Left ventricle myocardium inferior (tissue), 1 donor: Measurements from ENCODE around the gene DGCR8. TPM values are rescaled to one million over a fixed set of nuclear protein-coding genes. Genes with fewer than 3 reads are reported as not detected.
"Not testable (repeated sequence)": the region's sequence is repeated elsewhere in the genome, so short reads cannot be mapped to it uniquely, and the experiment has no call there.

ENCODE experiments used
- DNase-seq: peaks from one replicate; pipeline ENCODE4 v3.0.0-alpha.2; 2020
- H3K27ac ChIP-seq: fragments of 200-600 bp; replicated peaks from 2 replicates; pipeline ENCODE4 v1.8.0; 2021
- H3K27me3 ChIP-seq: fragments of 200-600 bp; 2 replicates; pipeline ENCODE4 v1.8.0; 2021; ENCODE audit warnings: low read depth
- H3K36me3 ChIP-seq: fragments of 200-600 bp; 2 replicates; pipeline ENCODE4 v1.8.0; 2021
- H3K4me1 ChIP-seq: fragments of 200-600 bp; 2 replicates; pipeline ENCODE4 v1.8.0; 2021
- H3K4me3 ChIP-seq: fragments of 200-600 bp; 2 replicates; pipeline ENCODE4 v1.8.0; 2021; ENCODE audit warnings: mild to moderate bottlenecking, moderate library complexity
- H3K9me3 ChIP-seq: fragments of 200-600 bp; replicated peaks from 2 replicates; pipeline ENCODE4 v1.8.0; 2021
- intact Hi-C: fragments of 100-400 bp; cut with micrococcal nuclease; formaldehyde crosslinking; loops from one replicate; pipeline ENCODE4 v1.11.0; 2022
- microRNA-seq: library from miRNA; unstranded; fragments of <30 nt; microRNA quantifications from one replicate; pipeline ENCODE4 v1.2.0, GENCODE V29; 2020
- total RNA-seq: library from RNA; stranded (reverse); fragmentation: NEBNext Ultra II Directional; extraction: Animal tissue kit (Norgen Biotek cat#: 25700); gene quantifications from one replicate; pipeline ENCODE4 v1.2.1, GENCODE V29; 2021
- TF ChIP-seq, protein P1 (sequence below): fragments of 200-600 bp; IDR thresholded peaks from 2 replicates; pipeline ENCODE4 v1.8.0; 2021; ENCODE audit warnings: antibody characterized with exemption, mild to moderate bottlenecking, borderline replicate concordance
- donor health status: DM: no; HTN: yes; CAD: no; lungs with severe emphysema.

DGCR8 gene
- total RNA-seq, 1 donor from 2014 or later, result 16.8 TPM

DNA sequence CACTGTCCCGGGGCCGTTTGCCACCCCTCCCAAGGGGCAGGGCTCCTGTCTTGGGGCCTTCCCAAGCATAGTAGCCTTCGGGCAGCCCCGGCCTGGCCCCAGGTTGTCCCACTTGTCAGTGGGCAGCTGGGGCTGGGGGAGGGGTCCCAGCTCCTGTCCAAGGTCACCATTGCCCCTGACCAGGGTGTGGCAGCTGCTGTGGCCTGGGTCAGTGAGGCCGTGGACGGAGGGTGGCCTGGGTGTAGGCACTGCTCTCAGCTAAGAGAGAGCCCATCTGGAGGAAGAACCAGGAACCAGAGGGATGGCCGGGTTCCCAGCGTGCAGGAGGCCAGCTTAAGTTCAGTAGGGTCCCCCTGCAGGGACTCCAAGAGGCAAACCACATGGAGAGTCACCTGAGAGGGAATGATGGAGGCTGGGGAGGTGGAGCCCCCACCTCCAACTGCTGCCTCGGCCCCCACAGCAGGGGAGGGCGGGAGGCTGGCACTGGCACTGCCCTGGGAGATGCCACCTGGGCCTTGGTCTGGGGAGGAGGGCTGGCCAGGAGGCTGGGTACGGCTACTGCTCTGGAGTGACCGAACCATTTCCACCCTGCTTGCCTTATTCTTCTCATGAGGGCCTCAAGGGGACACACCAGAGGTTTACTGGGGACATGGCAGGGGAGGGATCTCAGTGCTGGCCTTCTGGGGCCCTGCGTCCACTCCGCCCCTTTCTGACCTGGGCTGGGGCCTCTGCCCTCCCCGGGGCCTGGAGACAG lies 77.6 kb downstream of the DGCR8 start:
- no peak for DNase-seq
- H3K4me1 ChIP-seq, result peaks cover 3% of the 10 kb centered on the region
- no peaks in the 10 kb centered on the region for H3K36me3 ChIP-seq
- H3K27ac ChIP-seq, result no peak overlapping the region
- H3K4me3 ChIP-seq, result no peak overlapping the region
- no peaks in the 10 kb centered on the region for H3K9me3 ChIP-seq
- peaks cover 25% of the 10 kb centered on the region for H3K27me3 ChIP-seq
- TF ChIP-seq, protein P1, sequence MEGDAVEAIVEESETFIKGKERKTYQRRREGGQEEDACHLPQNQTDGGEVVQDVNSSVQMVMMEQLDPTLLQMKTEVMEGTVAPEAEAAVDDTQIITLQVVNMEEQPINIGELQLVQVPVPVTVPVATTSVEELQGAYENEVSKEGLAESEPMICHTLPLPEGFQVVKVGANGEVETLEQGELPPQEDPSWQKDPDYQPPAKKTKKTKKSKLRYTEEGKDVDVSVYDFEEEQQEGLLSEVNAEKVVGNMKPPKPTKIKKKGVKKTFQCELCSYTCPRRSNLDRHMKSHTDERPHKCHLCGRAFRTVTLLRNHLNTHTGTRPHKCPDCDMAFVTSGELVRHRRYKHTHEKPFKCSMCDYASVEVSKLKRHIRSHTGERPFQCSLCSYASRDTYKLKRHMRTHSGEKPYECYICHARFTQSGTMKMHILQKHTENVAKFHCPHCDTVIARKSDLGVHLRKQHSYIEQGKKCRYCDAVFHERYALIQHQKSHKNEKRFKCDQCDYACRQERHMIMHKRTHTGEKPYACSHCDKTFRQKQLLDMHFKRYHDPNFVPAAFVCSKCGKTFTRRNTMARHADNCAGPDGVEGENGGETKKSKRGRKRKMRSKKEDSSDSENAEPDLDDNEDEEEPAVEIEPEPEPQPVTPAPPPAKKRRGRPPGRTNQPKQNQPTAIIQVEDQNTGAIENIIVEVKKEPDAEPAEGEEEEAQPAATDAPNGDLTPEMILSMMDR, result no peak
- intact Hi-C loops, result loop anchor here (5.0 kb wide), 1 partner anchor 130 kb away; no protein-coding TSS in a partner anchor

DNA sequence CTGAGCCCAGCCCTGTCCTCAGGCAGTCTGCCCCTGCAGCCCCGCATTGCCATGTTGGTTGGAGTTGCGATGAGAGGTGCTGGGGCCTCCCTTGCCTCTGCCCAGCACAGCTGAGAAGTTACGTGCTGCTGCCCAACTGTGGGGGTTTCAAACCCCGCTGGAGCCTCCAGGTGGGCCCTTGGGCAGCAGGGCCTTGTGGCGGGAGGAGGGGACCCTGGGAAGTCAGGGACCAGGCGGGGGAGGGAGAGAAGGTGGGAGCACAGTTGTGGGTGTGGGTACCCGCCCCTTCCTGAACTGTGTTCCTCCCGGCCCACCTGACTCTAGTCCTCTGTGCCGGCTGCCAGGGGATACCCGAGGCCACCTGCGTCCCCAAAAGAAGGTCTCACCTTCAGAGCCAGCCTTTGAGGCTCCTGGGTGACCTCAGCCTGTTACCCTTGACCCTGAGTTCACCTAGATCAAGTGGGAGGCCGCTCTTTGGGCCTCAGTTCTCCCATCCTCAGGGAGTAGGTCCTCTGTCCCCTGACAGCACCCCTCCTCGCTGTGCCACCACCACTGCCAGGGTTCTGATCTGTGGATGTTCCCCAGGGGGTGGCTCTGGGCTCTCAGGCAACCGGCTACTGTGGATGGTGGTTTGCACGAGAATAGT lies 78.5 kb downstream of the DGCR8 start:
- intact Hi-C loops, result loop anchor here (5.0 kb wide), 1 partner anchor 129 kb away; no protein-coding TSS in a partner anchor
- Histone ChIP-seq H3K27ac (no peak overlapping the region), H3K4me1 (peaks cover 3% of the 10 kb centered on the region), H3K27me3 (peaks cover 25% of the 10 kb centered on the region), H3K9me3 (no peaks in the 10 kb centered on the region), H3K4me3 (no peak overlapping the region), H3K36me3 (no peaks in the 10 kb centered on the region)
- TF ChIP-seq, protein P1, result no peak
- no peak for DNase-seq

DNA sequence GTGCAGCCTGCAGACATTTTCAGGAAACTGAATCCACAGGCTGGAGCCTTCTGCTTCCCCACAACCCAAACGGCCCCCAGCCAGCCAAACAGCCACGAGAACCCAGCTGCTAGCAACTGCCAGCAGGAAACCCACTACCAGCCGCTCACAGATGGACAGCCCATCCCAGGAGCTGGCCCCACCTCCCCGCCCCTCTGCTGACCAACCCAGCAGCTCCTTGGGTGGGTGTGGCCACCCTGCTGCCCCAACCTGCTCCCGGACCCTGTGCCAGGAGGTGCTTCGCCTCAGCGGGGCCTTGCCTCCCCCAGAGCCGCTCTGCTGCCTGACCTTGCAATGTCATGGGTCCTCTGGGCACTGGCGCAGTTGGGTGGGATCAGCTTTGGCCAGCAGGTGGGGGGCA lies 79.0 kb downstream of the DGCR8 start:
- no peak overlapping the region for H3K4me3 ChIP-seq
- intact Hi-C loops, result loop anchor here (5.0 kb wide), 1 partner anchor 128 kb away; no protein-coding TSS in a partner anchor

DNA sequence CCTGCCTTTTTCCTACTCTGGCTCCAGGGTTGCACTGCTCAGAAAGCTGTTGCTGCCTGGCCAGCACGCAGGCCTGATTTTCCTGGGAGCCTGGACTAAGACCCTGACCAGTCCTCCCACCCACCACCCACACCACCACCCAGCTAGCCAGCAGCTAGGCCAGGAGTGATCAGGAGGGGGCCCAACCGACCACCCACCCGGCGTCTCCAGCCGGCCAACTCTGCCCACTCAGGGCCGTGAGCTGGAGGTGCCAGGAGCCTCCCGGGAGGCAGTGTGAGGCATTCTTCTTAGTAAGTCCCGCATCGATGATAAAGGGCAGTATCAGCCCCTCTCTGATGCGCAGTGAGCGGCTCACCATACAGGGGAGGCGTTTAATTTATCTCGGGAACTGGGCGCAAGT lies 79.5 kb downstream of the DGCR8 start:
- H3K27ac ChIP-seq, H3K4me3 ChIP-seq, H3K36me3 ChIP-seq, DNase-seq, H3K9me3 ChIP-seq, H3K4me1 ChIP-seq: not testable (repeated sequence)
- peaks cover 22% of the 10 kb centered on the region for H3K27me3 ChIP-seq
- intact Hi-C loops, result loop anchor here (5.0 kb wide), 1 partner anchor 128 kb away; no protein-coding TSS in a partner anchor

More for the DNA sequence above, 79.0 kb downstream of the DGCR8 start:
- Histone ChIP-seq H3K9me3 (no peaks in the 10 kb centered on the region), H3K36me3 (no peaks in the 10 kb centered on the region), H3K27me3 (peaks cover 25% of the 10 kb centered on the region), H3K27ac (no peak overlapping the region), H3K4me1 (peaks cover 3% of the 10 kb centered on the region)
- TF ChIP-seq, protein P1, result no peak
- no peak for DNase-seq

DNA sequence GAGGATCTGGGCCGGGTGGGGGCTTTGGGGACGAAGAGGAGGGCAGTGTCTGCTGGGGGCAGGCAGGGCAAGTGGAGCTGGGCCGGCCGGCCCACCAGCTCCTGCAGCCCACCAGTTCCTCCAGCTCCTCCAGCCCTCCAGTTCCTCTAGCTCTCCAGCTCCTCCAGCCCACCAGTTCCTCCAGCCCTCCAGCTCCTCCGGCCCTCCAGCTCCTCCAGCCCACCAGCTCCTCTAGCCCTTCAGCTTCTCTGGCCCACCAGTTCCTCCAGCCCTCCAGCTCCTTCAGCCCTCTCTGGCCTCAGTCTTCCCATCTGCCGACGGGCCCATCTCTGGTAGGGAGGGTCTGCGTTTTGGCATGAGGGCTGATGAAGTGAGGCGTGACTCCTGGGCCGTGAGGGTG lies 80.0 kb downstream of the DGCR8 start:
- TF ChIP-seq, protein P1, result no peak
- DNase-seq, result no peak
- H3K36me3 ChIP-seq, result no peaks in the 10 kb centered on the region
- H3K9me3 ChIP-seq, result no peaks in the 10 kb centered on the region
- H3K4me1 ChIP-seq, result peaks cover 3% of the 10 kb centered on the region
- no peak overlapping the region for H3K4me3 ChIP-seq
- intact Hi-C loops, result no loop called here
- no peak overlapping the region for H3K27ac ChIP-seq
- H3K27me3 ChIP-seq, result peaks cover 17% of the 10 kb centered on the region

Small RNA genes within 50 kb of the gene (microRNA-seq; reads per million reads assigned to microRNA genes)
- gene MIR185, result 195 reads per million, percentile 63 among the genes with 10 or more reads in this experiment
- not detected for gene MIR6816

Other genes with a start within 250 kb of the DGCR8 start
- 2.9 TPM for gene GNB1L, start 225.4 kb upstream of the DGCR8 start, total RNA-seq
- 6.6 TPM for gene RTL10, start 225.4 kb upstream of the DGCR8 start, total RNA-seq
- gene COMT, start 138.5 kb upstream of the DGCR8 start, total RNA-seq, result 81.5 TPM
- 35.2 TPM for gene TXNRD2, start 138.4 kb upstream of the DGCR8 start, total RNA-seq
- 25.4 TPM for gene ARVCF, start 63.4 kb upstream of the DGCR8 start, total RNA-seq
- 71.7 TPM for gene TANGO2, start 59.1 kb upstream of the DGCR8 start, total RNA-seq
- 39.6 TPM for gene RANBP1, start 35.9 kb downstream of the DGCR8 start, total RNA-seq
- gene TRMT2A, start 37.0 kb downstream of the DGCR8 start, total RNA-seq, result 27.8 TPM
- 42.4 TPM for gene ZDHHC8, start 51.6 kb downstream of the DGCR8 start, total RNA-seq
- gene CCDC188, start 70.8 kb downstream of the DGCR8 start, total RNA-seq, result not detected
- 0.96 TPM for gene RTN4R, start 188.1 kb downstream of the DGCR8 start, total RNA-seq
- gene DGCR6L, start 239.8 kb downstream of the DGCR8 start, total RNA-seq, result 45.2 TPM